HG03064 (cell line): Measurements from ENCODE around the gene NBPF1.
A peak's percentile ranks its signal among the peaks of the same experiment; 100 is the strongest.
"Not testable (repeated sequence)": the region's sequence is repeated elsewhere in the genome, so short reads cannot be mapped to it uniquely, and the experiment has no call there.

ENCODE experiments used
- ATAC-seq: cut with Tn5 transposase; IDR thresholded peaks from one replicate; pipeline ENCODE4 v1.9.1; 2021; ENCODE audit warnings: low read depth; ENCODE audit not compliant: unreplicated experiment

NBPF1 gene

DNA sequence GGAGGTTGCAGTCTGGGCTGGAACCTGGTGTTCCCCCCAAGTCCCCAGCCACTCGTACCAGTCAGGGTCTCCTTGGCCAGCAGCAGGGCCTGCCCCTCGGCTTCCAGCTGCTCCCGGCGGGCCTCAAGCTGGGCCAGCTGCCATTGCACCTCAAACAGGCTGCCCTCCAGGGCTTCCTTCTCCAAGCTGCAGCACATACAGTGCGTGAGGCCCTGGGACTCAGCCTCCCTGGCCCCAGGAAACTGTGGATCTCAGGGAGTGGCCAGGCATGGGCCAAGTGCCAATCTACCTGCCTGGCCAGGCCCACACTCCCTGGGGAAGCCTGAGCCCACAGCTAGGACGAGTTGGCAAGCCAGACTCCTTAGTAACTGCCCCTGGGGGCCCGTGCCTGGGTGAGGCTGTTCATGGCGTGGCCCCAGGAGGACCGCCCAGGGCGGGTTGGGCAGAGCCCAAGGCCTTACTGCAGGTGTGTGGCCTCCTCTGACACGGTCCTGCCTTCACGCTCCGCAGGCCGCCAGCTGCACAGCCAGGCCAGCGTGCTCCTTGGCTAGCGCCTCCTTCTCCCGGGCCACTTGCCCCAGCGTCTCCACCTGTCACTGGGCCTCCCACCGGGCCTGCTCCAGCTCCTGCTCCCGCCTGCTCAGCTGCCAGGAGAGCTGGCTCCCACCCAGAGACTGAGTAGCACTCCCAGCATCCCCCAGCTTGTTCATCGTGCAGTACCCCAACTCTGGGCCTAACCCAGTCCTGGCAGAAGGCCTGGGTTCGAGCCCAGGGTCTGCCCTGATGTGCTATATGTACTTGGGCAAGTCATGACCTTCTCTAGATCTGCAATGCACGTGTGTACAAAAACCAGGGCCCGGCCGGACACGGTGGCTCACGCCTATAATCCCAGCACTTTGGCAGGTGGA is 10.7 kb upstream of the NBPF1 start:
- not testable (repeated sequence) for ATAC-seq

DNA sequence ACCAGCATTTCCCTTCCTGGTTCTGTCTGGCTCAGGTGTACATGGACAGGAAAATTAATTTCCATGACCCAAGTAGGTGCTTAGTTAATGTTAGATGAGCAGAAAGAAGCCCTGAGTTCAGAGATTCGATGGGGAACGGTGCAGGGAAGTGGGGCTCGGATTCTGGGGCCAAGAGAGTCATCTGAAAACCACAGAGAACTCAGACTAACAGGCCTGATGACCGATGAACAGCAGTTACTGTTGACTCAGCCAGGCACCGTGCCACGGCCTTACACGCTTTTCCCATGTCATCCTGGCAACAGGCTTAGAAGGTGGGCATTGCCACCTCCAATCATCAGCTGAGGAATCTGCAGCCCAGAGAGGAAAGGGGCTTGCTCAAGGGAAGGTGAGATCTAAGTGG is 10.0 kb upstream of the NBPF1 start:
- ATAC-seq, result not testable (repeated sequence)

DNA sequence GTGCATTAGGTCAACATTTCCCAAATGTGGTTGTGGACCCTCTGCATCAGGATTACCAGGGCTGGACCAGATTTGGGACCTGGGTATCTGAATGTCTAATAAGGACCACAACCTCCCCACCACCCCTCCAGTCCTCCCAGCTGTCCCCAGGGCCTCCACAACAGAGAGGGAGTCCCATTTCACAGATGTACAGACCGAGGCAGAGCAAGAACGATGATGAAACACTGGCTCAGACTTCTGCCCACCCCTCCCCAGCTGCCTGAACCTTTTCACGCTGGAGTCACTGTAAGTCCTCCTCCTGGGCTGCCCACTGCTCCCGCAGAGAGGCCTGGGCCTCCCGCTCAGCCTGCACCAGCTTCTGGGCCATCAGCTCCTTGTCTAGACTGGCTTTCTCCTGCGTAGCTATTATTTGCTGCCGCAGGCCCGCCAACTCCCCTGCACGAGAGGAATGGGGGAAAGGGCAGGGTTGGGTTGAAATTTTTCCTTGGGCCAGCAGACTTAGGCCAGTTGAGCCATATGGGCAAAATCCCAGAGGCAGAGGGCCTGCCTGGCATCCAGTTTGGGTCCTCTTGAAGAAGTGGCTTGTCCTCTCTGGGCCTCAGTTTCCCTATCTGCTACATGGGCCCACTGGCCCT is 8.4 kb upstream of the NBPF1 start:
- ATAC-seq, result not testable (repeated sequence)

DNA sequence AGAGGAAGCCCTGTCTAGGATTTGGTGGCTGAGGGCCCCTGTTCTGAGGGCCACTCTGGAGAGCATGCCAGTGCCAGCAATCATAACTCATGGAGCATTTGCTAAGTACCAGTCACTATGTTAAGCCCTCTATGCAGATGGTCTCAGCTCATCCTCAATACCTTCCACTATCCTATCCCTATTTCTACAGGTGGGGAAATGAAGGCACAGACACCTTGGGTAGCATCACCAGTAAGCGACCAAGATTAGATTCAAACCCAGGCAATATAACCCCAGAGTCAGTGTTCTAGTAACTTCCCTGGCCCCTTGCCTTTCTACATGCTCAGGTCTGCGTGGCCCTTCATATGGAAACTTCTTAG is 7.9 kb upstream of the NBPF1 start:
- no peak for ATAC-seq

DNA sequence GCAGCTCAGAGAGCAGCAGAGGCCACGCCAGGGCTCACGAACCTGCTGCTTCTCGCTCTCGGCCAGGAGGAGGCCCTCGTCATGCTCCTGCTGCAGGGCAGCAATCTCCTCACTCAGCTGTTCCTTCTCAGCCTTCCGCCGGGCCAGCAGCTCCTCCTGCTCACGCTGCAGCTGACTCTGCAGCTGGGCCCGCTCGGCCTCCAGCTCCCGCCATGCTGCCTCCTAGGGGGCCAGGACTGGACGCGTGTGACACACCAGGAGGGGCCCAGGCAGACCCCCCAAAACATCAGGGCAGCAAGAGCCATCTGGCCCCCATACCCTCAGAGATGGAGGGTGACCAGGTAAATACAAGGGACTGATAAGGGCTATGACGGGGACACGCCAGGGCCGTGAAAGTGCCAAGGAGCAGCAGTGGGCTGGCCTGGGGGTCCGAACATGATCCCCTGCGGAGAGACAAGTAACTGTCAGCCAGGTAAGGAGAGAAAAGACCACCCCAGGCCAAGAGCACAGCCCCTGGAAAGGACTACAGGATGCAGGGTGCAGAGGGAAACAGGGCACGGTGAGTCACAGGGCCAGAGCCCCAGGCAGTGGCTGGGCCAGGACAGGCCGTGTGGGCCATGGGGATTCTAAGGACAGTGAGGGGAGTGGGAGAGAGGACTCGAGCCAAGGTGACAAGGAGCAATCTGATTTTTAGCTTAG is 6.6 kb upstream of the NBPF1 start:
- ATAC-seq, result not testable (repeated sequence)

- no peak for ATAC-seq
These were observed 5.4 kb upstream of the NBPF1 start for GRCh38 chr1:16618719-16619118.

GRCh38 chr1:16617778-16618580 is 4.6 kb upstream of the NBPF1 start:
- no peak for ATAC-seq

- ATAC-seq, result no peak
These were observed 3.8 kb upstream of the NBPF1 start for GRCh38 chr1:16617114-16617631.

- ATAC-seq, result no peak
These were observed 2.2 kb upstream of the NBPF1 start for GRCh38 chr1:16615253-16616252.

- ATAC-seq, result no peak
These were observed 1.2 kb upstream of the NBPF1 start for GRCh38 chr1:16614361-16615252.

DNA sequence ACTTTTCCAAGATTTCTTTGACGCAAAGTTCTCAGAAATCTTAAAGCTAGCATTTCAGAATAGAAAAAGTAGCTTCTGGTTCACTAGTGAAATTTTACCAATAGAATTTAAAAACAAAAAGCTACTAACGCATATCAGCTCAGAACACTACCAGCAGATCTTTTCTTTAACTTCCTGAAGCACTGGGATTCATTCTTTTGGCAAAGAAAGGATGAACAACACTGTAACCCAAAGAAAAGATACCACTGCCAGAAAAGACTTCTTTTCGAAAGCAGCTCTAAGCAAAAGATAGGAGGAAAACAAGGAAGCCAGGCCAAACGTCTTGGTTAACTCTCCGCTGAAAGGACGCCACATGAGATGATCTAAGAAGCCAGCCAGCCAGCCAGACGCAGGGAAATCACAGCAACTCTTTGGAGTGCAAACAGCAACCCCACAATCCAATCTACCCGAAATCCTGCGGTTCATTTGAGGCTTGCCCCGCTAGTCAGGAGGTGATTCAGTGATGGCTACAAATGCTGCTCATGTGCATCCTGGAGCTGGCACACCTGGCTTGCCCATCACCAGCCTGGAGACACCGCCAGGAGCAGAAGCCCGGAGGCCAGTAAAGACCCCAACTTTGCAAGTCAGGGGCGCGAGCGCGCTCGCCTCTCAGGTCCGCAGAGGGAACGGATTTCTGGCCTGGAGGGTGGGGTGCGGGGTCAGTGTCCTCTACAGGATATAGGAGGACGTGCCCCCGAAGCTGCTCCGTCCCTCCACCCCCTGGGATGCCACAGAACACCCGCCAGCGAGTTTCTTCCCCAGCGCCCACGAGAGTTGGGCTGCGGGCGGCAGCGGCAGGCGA is 812 bp downstream of the NBPF1 start:
- peak; percentile 3 for ATAC-seq

- not testable (repeated sequence) for ATAC-seq
These were observed 1.4 kb downstream of the NBPF1 start for GRCh38 chr1:16611981-16612331.

DNA sequence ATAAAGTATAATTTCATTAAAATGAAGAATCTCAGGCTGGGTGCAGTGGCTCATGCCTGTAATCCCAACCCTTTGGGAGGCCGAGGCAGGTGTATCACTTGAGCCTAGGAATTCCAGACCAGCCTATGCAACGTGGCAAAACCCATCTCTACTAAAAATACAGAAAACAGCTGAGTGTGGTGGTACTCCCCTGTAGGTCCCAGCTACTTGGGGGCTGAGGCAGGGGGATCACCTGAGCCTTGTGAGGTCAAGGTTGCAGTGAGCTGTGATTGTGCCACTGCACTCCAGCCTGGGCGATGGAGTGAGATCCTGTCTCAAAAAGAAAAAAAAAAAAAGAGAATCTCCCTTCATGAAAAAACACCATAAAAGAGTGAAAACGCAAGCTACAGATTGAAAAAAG is 2.2 kb downstream of the NBPF1 start:
- not testable (repeated sequence) for ATAC-seq

- not testable (repeated sequence) for ATAC-seq
These were observed 2.8 kb downstream of the NBPF1 start for GRCh38 chr1:16610553-16610952.

DNA sequence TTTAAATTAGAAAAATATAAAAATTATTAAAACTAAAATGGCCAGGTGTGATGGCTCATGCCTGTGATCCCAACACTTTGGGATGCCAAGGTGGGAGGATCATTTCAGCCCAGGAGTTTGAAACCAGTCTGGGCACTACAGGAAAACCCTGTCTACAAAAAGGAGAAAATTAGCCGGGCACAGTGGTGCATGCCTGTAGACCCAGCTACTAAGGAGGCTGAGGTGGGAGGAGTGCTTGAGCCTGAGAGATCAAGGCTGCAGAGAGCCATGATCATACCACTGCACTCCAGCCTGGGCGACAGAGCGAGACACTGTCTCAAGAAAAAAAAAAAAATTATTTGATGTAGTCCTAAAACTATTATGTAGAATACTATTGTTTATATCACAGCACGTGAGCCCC is 3.6 kb downstream of the NBPF1 start:
- ATAC-seq, result not testable (repeated sequence)

GRCh38 chr1:16608838-16609560 is 4.4 kb downstream of the NBPF1 start:
- ATAC-seq, result no peak
